ENCODE measurements around the gene PCDHA5. TPM values are rescaled to one million over a fixed set of nuclear protein-coding genes. Genes with fewer than 3 reads are reported as not detected.

PCDHA5 gene
- total RNA-seq, 1 donor from 2014 or later = 8.4 TPM

DNA sequence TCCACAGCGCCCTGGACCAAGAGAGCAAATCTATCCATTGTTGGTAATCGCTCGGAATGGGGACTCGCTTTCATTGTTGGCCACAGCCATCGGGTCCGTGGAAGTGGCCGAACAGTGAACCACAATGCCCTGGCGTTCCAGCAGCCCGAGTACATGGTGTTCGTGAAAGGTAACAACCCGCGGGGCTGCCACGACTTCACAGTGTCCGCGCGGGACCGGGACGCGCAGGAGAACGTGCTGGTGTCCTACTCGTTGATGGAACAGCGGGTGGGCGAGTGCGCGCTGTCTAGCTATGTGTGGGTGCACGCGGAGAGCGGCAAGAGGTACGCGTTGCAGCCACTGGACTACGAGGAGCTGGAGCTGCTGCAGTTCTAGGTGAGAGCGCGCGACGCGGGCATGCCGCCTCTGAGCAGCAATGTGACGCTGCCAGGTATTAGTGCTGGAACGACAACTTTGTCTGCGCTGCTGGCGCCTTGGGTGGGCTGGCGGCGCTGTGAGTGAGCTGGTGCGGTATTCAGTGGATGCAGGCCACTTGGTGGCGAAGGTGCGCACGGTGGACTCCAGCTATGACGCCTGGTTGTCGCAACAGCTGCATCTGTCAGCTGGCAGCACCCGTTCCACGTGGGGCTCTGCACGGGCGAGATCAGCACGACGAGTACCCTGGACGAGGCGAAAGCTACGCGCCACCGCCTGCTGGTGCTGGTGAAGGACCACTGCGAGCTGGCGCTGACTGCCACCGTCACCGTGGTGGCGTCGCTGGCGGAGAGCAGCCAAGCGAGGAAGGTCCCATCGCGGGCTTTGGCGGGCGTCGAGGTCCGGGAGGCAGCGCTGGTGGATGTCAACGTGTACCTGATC lies 41.3 kb downstream of the PCDHA5 start:
- no peak for DNase-seq (ENCODE audit: low spot score)

DNA sequence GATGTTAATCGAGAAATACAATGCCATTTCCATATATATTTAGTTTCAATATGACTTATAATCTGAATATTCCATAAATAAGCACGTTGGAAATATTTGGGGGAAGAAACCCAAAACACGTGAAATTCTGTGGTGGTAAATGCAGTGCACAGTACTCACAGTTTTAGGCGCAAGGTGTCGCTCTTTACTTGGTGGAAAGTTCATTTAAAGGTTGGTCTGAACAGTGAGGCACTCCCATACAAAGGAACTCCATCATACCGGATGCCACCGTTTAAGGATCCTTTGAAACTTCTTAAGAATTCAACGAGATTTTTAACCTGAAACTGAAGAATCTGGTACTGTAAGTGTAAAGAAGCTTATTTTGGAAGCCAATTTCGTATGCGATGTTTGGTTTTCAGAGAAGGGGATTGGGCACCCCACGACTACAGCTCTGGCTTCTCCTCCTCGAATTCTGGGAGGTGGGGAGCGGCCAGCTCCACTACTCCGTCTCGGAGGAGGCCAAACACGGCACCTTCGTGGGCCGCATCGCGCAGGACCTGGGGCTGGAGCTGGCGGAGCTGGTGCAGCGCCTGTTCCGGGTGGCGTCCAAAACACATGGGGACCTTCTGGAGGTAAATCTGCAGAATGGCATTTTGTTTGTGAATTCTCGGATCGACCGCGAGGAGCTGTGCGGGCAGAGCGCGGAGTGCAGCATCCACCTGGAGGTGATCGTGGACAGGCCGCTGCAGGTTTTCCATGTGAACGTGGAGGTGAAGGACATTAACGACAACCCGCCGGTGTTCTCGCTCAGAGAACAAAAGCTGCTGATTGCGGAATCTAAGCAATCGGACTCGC lies 47.5 kb downstream of the PCDHA5 start, which contains the start of gene PCDHA11:
Gene PCDHA11 (plus strand): TSS at position 237 of the 834 bp plus-strand sequence. CDS start 147 bp downstream, at position 384.
- DNase-seq (ENCODE audit: low spot score) = no peak

DNA sequence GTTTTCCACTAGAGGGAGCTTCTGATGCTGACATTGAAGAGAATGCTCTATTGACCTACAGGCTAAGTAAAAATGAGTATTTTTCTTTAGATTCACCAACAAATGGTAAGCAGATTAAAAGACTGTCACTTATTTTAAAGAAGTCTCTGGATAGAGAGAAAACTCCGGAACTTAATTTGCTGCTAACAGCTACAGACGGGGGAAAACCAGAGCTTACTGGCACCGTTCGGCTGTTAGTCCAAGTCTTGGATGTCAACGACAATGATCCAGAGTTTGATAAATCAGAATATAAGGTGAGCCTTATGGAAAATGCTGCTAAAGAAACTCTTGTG lies 48.1 kb downstream of the PCDHA5 start:
- DNase-seq (ENCODE audit: low spot score) = no peak

DNA sequence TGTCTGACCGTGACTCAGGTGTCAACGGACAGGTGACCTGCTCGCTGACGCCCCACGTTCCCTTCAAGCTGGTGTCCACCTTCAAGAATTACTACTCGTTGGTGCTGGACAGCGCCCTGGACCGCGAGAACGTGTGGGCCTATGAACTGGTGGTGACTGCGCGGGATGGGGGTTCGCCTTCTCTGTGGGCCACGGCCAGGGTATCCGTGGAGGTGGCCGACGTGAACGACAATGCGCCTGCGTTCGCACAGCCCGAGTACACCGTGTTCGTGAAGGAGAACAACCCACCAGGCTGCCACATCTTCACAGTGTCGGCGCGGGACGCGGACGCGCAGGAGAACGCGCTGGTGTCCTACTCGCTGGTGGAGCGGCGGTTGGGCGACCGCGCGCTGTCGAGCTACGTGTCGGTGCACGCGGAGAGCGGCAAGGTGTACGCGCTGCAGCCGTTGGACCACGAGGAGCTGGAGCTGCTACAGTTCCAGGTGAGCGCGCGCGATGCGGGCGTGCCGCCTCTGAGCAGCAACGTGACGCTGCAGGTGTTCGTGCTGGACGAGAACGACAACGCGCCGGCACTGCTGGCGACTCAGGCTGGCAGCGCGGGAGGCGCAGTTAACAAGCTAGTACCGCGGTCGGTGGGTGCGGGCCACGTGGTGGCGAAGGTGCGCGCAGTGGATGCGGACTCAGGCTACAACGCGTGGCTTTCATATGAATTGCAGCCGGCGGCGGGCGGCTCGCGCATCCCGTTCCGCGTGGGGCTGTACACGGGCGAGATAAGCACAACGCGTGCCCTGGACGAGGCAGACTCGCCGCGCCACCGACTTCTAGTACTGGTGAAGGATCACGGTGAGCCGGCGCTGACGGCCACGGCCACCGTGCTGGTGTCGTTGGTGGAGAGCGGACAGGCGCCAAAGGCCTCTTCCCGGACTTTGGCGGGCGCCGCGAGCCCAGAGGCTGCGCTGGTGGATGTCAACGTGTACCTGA lies 49.1 kb downstream of the PCDHA5 start:
- DNase-seq (ENCODE audit: low spot score) = no peak

Other genes with a start within 250 kb of the PCDHA5 start
- gene CD14, start 188.4 kb upstream of the PCDHA5 start, total RNA-seq (ENCODE audit: insufficient read depth, low replicate concordance) = 66.7 TPM
- 7.5 TPM for gene TMCO6, start 182.2 kb upstream of the PCDHA5 start, total RNA-seq (ENCODE audit: insufficient read depth, low replicate concordance)
- 32.7 TPM for gene NDUFA2, start 174.0 kb upstream of the PCDHA5 start, total RNA-seq (ENCODE audit: insufficient read depth, low replicate concordance)
- gene IK, start 173.8 kb upstream of the PCDHA5 start, total RNA-seq (ENCODE audit: insufficient read depth, low replicate concordance) = 124 TPM
- gene WDR55, start 156.7 kb upstream of the PCDHA5 start, total RNA-seq (ENCODE audit: insufficient read depth, low replicate concordance) = 19.0 TPM
- 0.96 TPM for gene DND1, start 148.0 kb upstream of the PCDHA5 start, total RNA-seq (ENCODE audit: insufficient read depth, low replicate concordance)
- gene HARS1, start 130.2 kb upstream of the PCDHA5 start, total RNA-seq (ENCODE audit: insufficient read depth, low replicate concordance) = 31.1 TPM
- 20.0 TPM for gene HARS2, start 130.2 kb upstream of the PCDHA5 start, total RNA-seq (ENCODE audit: insufficient read depth, low replicate concordance)
- 35.4 TPM for gene ZMAT2, start 121.2 kb upstream of the PCDHA5 start, total RNA-seq (ENCODE audit: insufficient read depth, low replicate concordance)
- gene PCDHA1, start 35.5 kb upstream of the PCDHA5 start, total RNA-seq (ENCODE audit: insufficient read depth, low replicate concordance) = 5.3 TPM
- gene PCDHA2, start 26.8 kb upstream of the PCDHA5 start, total RNA-seq (ENCODE audit: insufficient read depth, low replicate concordance) = 3.4 TPM
- gene PCDHA3, start 20.6 kb upstream of the PCDHA5 start, total RNA-seq (ENCODE audit: insufficient read depth, low replicate concordance) = 4.3 TPM
- gene PCDHA4, start 14.5 kb upstream of the PCDHA5 start, total RNA-seq (ENCODE audit: insufficient read depth, low replicate concordance) = 1.9 TPM
- gene PCDHA6, start 6.3 kb downstream of the PCDHA5 start, total RNA-seq (ENCODE audit: insufficient read depth, low replicate concordance) = 3.1 TPM
- 3.9 TPM for gene PCDHA7, start 12.7 kb downstream of the PCDHA5 start, total RNA-seq (ENCODE audit: insufficient read depth, low replicate concordance)
- 6.0 TPM for gene PCDHA8, start 19.6 kb downstream of the PCDHA5 start, total RNA-seq (ENCODE audit: insufficient read depth, low replicate concordance)
- gene PCDHA9, start 26.8 kb downstream of the PCDHA5 start, total RNA-seq (ENCODE audit: insufficient read depth, low replicate concordance) = 0.96 TPM
- gene PCDHA10, start 34.3 kb downstream of the PCDHA5 start, total RNA-seq (ENCODE audit: insufficient read depth, low replicate concordance) = 2.6 TPM
- 1.2 TPM for gene PCDHA11, start 47.3 kb downstream of the PCDHA5 start, total RNA-seq (ENCODE audit: insufficient read depth, low replicate concordance)
- 2.9 TPM for gene PCDHA12, start 53.7 kb downstream of the PCDHA5 start, total RNA-seq (ENCODE audit: insufficient read depth, low replicate concordance)
- gene PCDHA13, start 60.5 kb downstream of the PCDHA5 start, total RNA-seq (ENCODE audit: insufficient read depth, low replicate concordance) = 2.6 TPM
- 2.9 TPM for gene PCDHAC1, start 104.7 kb downstream of the PCDHA5 start, total RNA-seq (ENCODE audit: insufficient read depth, low replicate concordance)
- gene PCDHAC2, start 144.9 kb downstream of the PCDHA5 start, total RNA-seq (ENCODE audit: insufficient read depth, low replicate concordance) = 3.4 TPM
- 0.24 TPM for gene PCDHB1, start 229.8 kb downstream of the PCDHA5 start, total RNA-seq (ENCODE audit: insufficient read depth, low replicate concordance)

Measured in umbilical cord (tissue), 2 donors.